Activated naive CD8-positive, alpha-beta T cell treated with anti-CD3 and anti-CD28 coated beads for 36 hours (primary cell): Measurements from ENCODE around the gene SKIDA1. TPM values are rescaled to one million over a fixed set of nuclear protein-coding genes. Genes with fewer than 3 reads are reported as not detected.

ENCODE experiments used
- DNase-seq: peaks from one replicate; pipeline ENCODE4 v3.0.0; 2021
- H3K27ac Mint-ChIP-seq: one replicate; pipeline ENCODE4 v1.8.0; 2022; ENCODE audit warnings: mild to moderate bottlenecking, moderate library complexity, mixed read lengths
- H3K27me3 Mint-ChIP-seq: one replicate; pipeline ENCODE4 v1.8.0; 2022; ENCODE audit warnings: mild to moderate bottlenecking, mixed read lengths
- H3K36me3 Mint-ChIP-seq: one replicate; pipeline ENCODE4 v1.8.0; 2021; ENCODE audit warnings: mild to moderate bottlenecking, mixed read lengths
- H3K4me1 Mint-ChIP-seq: one replicate; pipeline ENCODE4 v1.8.0; 2021; ENCODE audit warnings: mixed read lengths
- H3K4me3 Mint-ChIP-seq: one replicate; pipeline ENCODE4 v1.8.0; 2022; ENCODE audit warnings: mild to moderate bottlenecking, moderate library complexity, mixed read lengths
- H3K9me3 Mint-ChIP-seq: one replicate; pipeline ENCODE4 v1.8.0; 2022; ENCODE audit warnings: mixed read lengths
- total RNA-seq, 2 experiments: library from RNA; stranded (reverse); gene quantifications; one replicate each; pipeline ENCODE4 v1.2.3, GENCODE V29; 2021

Gene SKIDA1
- total RNA-seq, 2 experiments from 2014 or later: 0.54 TPM; not detected in 1

DNA sequence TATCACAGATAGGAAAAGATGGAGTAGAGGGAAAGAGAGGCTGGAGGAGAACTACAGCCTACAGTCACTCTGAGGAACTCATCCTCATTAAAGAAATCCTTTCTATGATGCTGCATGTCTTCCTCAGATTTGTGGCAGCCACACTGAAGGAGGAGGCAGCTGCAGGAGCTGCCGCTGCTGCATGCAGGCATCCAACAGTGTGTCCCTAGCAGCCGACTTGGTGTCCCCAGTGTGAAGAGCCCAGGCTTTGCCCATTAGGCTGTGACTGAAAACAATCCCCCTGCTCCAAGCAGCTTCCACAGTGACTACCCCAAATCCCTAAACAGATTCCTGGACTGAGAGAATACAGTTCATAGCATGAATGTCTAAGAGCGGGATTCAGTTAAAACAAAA lies 23.1 kb downstream of the SKIDA1 start:
- Mint-ChIP-seq H3K4me1 (peaks cover 5% of the 10 kb centered on the region), H3K27ac (no peak overlapping the region), H3K9me3 (peaks cover 2% of the 10 kb centered on the region), H3K4me3 (no peak overlapping the region), H3K36me3 (no peaks in the 10 kb centered on the region), H3K27me3 (peaks cover 86% of the 10 kb centered on the region)
- DNase-seq: no peak

DNA sequence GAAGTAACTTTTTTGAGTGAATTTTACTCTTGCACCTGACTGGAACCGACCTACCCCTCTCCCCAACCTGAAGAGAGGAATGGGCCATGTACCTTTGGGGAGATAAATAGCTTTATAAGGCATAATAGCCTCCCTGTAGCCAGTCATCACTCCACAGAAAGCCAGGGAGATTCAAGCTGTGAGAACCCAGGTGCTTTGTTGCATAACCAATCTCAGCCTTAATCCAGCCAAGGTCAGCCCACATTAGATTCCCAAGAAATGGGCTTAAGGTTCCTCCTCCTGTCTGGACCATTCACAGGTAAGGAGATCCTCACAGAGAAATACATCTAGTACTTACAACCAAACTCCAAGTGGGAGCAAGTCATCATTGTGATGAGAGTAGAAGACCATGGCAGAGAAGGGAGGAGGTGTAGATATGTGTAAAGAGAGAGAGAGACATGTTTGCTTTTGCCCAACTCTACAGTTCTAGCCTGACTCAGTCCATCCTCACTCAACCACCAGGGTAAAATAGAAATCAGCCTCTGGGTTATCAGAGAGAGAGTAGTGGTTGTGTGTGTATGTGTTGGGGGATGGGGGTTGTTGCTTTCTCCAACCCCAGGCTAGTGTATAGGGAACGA lies 23.6 kb downstream of the SKIDA1 start:
- Mint-ChIP-seq H3K9me3 (peaks cover 2% of the 10 kb centered on the region), H3K36me3 (no peaks in the 10 kb centered on the region), H3K27ac (no peak overlapping the region), H3K27me3 (peaks cover 83% of the 10 kb centered on the region), H3K4me3 (no peak overlapping the region), H3K4me1 (peaks cover 5% of the 10 kb centered on the region)
- no peak for DNase-seq

DNA sequence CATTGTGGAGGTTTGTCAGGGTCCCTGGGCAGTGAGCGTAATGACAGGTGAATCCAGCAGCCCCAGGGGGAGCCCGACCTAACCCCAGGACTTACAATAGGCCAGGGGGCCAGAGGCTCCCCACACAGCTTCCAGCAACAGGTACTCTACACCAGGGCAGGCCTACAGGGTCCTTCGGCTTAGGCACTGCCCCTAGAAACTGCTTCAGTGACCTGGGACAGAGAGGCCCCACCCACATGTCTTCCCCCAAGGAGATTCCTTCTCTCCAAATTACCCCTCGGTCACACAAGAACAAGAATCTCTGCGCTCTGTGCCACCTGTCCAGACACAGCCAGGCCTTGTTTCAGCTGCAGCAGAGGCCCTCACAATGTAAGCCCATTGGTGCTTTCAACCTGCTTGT lies 24.4 kb downstream of the SKIDA1 start:
- Mint-ChIP-seq H3K36me3 (no peaks in the 10 kb centered on the region), H3K27me3 (peaks cover 79% of the 10 kb centered on the region), H3K4me3 (no peak overlapping the region), H3K9me3 (peaks cover 2% of the 10 kb centered on the region), H3K4me1 (peaks cover 5% of the 10 kb centered on the region), H3K27ac (no peak overlapping the region)
- no peak for DNase-seq

DNA sequence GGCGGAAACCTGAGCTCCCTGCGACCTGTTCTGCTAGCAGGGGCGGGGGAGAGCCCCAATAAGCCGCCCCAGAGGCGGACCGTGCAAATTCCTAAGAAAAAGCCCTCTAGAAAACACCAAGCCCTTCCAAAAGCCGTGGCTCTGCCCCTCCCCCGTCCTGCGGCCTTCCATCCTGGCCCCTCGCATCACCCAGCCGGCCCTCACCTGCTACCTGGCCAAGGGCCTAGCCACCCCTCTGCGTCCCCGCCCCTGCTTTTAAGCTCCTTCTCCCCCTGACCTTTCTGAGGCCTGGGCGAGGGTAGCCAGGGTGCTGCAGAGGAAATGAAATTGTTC lies 24.9 kb downstream of the SKIDA1 start:
- Mint-ChIP-seq H3K27me3 (peaks cover 76% of the 10 kb centered on the region), H3K9me3 (peaks cover 2% of the 10 kb centered on the region), H3K4me3 (no peak overlapping the region), H3K27ac (no peak overlapping the region), H3K4me1 (peaks cover 5% of the 10 kb centered on the region), H3K36me3 (no peaks in the 10 kb centered on the region)
- no peak for DNase-seq

DNA sequence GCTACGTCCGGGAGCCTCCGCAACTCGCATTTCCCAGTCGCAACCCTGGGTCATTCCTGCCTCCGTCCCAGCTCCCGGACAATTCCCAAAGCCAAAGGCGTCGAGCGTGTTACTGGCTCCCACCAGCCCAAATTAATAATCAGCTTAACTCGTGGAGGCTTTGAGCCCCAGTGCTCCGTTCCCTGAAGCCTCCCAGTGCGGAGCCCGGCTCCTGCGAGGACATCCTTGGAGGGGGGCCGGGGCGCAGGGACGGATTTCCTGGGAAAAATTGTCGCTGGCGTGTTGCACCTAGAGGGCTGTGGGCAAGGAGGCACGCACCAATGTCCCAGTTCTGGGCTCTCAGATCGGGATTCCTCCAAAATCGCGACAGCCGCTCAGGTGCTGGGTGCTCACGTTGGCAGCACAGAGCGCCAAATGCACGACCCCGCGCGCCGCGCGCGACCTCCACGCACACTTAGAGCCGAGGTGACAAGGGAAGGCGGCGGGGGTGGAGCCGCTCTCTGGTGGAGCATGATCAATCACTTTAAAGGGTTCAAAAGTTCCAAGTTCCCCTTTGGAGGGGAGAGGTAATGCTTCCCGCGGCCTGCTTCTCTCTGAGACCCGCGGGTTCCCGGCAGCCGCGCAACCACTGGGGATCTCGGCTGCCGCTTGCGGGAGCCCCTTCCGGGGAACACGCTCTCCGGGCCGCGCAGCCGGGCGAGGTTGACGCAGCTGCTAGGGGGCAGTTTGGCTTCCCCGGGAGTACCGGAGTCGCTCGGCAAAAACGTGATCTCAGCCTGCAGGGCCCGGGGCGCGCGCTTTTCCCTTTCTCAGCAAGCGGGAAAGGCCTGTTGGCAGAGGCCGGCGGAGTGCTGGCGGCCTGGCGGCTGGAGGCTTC lies 25.5 kb downstream of the SKIDA1 start:
- peak; percentile 29 for DNase-seq
- Mint-ChIP-seq H3K27ac (no peak overlapping the region), H3K36me3 (no peaks in the 10 kb centered on the region), H3K27me3 (peaks cover 82% of the 10 kb centered on the region), H3K4me1 (peaks cover 11% of the 10 kb centered on the region), H3K4me3 (no peak overlapping the region), H3K9me3 (peaks cover 2% of the 10 kb centered on the region)

DNA sequence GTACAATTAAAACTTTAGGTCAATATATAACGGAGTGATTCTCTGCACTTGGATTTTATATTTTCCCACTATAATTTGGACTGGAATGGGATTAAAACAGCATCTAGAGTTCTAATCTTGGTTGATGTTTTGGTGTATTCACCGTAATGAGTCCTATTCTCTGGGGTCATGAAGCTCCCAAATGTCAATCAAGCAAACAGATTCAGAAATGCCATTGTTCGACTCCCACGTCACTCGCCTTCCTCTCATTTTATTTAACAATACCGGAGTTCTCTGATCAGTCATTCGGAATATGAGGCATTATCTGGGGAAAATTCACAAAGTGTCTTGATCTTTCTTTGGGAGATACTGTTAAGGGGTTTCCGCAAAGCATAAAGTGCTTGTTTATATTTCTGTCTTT lies 26.5 kb downstream of the SKIDA1 start:
- Mint-ChIP-seq H3K4me3 (no peak overlapping the region), H3K27me3 (peaks cover 82% of the 10 kb centered on the region), H3K9me3 (peaks cover 2% of the 10 kb centered on the region), H3K27ac (no peak overlapping the region), H3K4me1 (peaks cover 14% of the 10 kb centered on the region), H3K36me3 (no peaks in the 10 kb centered on the region)
- no peak for DNase-seq

DNA sequence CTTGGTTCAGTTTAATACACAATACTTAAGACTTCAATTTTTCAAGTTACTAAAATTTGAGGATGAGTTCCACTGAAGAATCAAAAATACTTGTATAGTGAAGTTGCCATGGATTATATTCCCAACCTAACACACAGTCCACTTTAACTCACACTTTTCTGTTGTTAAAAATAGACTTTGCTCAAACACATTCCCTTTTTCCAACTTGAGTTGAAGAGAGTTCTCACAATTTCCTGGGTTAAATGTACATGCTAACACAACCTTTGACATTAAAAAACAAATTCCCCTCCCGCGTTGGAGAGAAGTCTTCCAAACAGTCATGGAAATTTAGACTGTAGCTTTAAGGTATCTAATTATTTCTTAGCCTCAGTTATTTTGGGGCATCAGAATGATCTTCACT lies 27.1 kb downstream of the SKIDA1 start:
- Mint-ChIP-seq H3K27me3 (peaks cover 82% of the 10 kb centered on the region), H3K36me3 (no peaks in the 10 kb centered on the region), H3K4me3 (peak overlapping the region; percentile 2), H3K27ac (no peak overlapping the region), H3K9me3 (peaks cover 2% of the 10 kb centered on the region), H3K4me1 (peaks cover 15% of the 10 kb centered on the region)
- DNase-seq: no peak

DNA sequence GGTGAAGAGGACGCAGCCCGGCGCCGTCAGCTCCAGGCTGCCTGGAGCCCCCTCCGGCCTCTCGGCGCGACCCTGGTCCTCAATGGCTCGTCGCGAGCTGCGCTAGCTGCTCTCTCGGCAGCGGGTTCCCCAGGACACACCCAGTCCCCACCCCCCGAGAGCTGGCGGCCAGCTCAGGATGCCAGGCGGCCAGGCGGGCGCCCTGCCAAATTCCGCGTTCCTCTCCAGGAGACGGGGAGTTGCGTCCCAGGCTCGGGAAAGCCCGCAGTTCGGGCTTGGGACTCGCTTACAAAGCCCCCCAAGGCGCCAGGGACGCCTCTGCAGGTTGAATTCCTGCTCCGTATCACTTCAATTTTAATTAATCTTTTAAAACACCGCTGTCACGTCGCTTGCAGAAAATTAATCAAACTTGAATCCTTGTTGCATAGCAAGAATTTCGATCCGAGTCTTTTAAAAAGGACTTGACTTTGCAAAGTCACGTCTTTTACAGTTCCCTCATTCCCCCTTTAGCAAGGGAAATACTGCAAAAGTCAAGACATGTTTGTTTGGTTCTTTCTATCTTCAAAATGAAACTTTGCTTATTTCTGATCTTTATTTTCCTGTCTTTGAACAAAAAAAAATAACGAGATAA lies 28.2 kb downstream of the SKIDA1 start:
- H3K27ac Mint-ChIP-seq: no peak overlapping the region
- peaks cover 15% of the 10 kb centered on the region for H3K4me1 Mint-ChIP-seq
- peak overlapping the region; percentile 60 for H3K4me3 Mint-ChIP-seq
- H3K27me3 Mint-ChIP-seq: peaks cover 82% of the 10 kb centered on the region
- peak; percentile 43 for DNase-seq
- H3K36me3 Mint-ChIP-seq: no peaks in the 10 kb centered on the region
- H3K9me3 Mint-ChIP-seq: peaks cover 2% of the 10 kb centered on the region

DNA sequence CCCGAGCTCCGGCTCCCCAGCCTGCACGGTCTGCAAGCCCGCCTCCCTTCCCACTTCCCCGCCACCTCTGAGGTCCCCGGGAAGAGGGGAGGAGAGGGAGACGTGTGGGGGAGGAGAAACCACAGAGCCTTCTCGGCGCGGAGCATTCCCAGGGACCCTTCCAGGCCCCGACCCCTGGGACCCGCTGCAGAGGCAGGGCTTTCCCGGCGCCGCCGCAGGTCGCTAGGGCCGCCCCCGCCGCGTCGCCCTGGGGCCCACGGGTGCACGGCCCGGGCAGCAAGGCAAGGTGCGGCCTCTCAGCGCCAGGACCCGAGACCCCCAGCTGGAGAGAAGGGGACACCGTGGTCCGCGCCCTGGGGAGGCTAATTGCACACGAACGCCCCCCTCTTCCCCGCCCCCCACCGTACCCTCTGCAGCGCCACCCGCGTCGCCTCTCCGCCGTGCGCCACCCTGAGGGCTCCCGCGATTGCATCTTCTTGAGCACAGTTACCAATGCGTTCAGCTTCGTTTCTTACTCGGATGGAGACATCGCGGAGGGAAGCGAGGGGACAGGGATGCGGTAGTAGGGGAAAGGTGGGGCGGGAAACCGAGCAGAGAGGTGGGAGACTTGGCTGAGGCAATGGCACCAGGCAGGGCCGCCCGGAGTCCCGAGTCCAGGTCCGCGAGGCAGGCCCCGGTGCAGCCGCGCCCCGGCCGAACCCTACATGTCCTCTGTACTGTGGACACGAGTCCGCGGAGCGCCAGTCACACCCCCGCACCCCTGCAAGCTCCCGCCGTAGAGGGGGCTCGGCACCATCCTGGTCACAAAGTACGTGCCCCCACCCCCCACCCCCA lies 28.9 kb downstream of the SKIDA1 start:
- no peak overlapping the region for H3K27ac Mint-ChIP-seq
- H3K36me3 Mint-ChIP-seq: no peaks in the 10 kb centered on the region
- peak; percentile 54 for DNase-seq
- peak overlapping the region; percentile 71 for H3K4me3 Mint-ChIP-seq
- H3K4me1 Mint-ChIP-seq: peaks cover 15% of the 10 kb centered on the region
- H3K27me3 Mint-ChIP-seq: peaks cover 79% of the 10 kb centered on the region
- peaks cover 2% of the 10 kb centered on the region for H3K9me3 Mint-ChIP-seq

DNA sequence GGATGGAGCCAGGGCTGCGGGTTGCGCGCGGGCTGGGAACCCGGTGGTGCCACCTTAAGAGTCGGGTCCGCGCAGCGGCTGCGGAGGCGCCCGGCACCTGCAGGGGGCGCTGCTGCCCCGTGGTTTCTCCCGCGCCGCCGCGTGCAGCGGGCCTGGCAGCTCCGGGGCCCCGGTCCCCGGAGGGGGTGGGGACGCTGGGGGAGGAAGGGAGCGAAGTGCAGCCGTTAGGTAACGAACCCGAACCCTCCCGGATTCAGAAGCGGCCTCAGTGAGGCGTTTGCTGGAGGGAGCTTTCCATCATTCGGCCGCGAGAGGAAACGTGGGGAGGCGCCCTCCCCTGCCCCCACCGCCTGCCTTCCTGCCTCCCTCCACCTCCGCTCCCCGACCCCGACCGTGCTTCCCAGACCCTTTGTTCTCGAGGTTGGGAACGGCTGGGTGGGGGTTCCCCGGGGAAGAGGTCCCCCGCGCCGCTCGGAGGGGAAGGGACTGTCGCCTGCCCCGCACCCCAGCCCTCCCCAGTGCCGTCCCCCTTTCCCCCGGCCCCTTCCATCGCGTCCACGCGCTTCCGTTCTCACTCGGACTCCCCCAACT lies 29.6 kb downstream of the SKIDA1 start:
- Mint-ChIP-seq H3K4me1 (peaks cover 15% of the 10 kb centered on the region), H3K27me3 (peaks cover 78% of the 10 kb centered on the region), H3K4me3 (peak overlapping the region; percentile 80), H3K36me3 (no peaks in the 10 kb centered on the region), H3K9me3 (peaks cover 2% of the 10 kb centered on the region), H3K27ac (no peak overlapping the region)
- peak; percentile 90 for DNase-seq

DNA sequence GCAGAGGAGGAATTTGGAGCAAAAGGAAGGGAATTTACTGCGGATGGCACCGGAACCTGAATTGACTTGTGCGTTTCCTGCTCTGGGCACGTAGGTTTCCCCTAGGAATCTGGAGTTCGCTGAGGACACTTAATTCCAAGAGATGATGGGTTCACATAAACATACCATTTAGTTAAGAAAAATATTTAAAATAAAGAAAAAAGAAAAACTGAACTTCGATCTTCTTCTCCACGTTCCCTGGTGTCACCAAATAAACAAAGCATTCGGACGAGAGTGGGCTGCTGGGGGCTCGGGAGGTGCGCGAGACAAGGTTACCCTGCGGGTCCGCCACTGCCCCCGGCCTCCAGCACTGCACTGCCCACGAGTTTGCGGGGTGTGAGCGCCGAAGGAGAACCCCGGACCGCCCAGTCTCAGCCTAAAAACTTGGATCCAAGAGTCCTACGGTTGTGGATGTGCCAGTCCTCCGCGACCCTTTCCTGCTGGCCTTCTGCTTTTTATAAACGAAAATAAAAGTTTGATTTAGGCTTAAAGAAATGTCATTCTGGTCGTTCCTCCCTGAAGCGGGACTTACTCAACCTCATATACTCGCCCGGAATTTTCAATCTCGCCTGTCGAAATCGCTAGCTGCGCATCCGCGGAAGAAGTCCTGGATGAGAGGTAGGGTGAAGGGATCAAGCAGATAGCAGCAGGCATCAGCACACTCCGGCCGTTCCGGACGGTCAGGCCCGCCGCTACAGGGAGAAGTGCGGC lies 30.3 kb downstream of the SKIDA1 start:
- peak overlapping the region; percentile 80 for H3K4me3 Mint-ChIP-seq
- H3K36me3 Mint-ChIP-seq: no peaks in the 10 kb centered on the region
- peaks cover 75% of the 10 kb centered on the region for H3K27me3 Mint-ChIP-seq
- peaks cover 2% of the 10 kb centered on the region for H3K9me3 Mint-ChIP-seq
- no peak overlapping the region for H3K27ac Mint-ChIP-seq
- H3K4me1 Mint-ChIP-seq: peaks cover 15% of the 10 kb centered on the region
- DNase-seq: no peak

DNA sequence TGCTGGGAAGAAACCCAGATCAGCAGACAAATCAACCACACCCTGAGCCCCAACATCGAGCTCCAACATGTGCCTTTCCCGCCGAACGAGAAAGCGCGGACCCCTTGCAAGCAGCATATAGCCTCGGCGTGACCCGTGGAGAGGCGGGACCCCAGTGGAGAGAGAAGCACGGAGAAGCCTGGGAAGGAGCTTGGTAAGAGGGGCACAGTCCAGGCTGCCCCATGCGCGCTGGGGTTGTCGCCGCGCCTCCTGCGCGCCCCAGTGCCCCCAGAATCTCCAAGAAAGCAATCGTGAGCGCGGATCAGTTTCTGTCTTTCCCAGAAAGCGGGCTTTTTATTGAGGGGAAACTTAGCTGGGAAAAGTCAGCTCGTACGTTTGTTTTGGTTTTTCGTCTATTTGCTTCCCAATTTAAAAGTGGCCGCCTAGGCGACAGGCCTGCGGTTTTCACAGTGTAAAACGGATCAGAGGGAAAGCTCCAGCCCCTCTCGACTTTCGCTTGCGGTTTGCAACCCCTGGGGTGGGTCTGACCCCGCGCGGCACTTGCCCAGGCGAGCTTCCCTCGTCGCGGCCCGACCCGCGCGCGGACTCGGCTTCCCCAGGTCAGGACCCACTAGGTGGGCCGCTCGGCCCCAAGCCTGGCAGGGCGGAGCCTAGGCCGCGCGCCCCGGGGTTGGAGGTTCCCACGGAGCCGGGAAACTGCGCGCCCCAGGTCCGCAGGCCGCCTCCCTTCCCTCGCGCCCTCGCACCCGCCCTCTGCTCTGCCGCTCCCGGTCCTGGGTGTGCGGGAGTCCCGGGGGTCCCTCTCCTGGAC lies 31.1 kb downstream of the SKIDA1 start:
- peaks cover 73% of the 10 kb centered on the region for H3K27me3 Mint-ChIP-seq
- peak; percentile 42 for DNase-seq
- H3K36me3 Mint-ChIP-seq: no peaks in the 10 kb centered on the region
- peaks cover 15% of the 10 kb centered on the region for H3K4me1 Mint-ChIP-seq
- no peak overlapping the region for H3K27ac Mint-ChIP-seq
- H3K4me3 Mint-ChIP-seq: peak overlapping the region; percentile 80
- H3K9me3 Mint-ChIP-seq: peaks cover 2% of the 10 kb centered on the region

DNA sequence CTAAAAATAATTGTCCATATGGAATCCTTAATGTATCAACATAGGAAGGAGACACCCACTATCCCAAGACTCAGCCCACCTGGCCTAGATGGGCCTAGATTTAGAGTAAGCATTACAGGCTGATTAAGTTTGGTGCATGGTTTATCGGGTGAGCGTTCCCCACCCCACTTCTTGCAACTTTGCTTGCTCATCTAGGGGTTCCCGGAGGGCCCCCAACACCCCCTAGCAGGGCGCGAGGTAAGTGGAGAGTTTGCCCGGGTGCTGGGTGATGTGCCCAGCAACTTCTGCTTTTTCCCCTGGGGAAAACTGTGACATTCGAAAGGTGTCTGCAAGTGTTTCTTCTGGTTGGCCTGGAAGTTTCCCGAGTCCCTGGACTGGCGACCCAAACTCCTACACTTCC lies 31.7 kb downstream of the SKIDA1 start:
- H3K4me1 Mint-ChIP-seq: peaks cover 15% of the 10 kb centered on the region
- no peak for DNase-seq
- peaks cover 71% of the 10 kb centered on the region for H3K27me3 Mint-ChIP-seq
- no peaks in the 10 kb centered on the region for H3K36me3 Mint-ChIP-seq
- no peaks in the 10 kb centered on the region for H3K9me3 Mint-ChIP-seq
- no peak overlapping the region for H3K27ac Mint-ChIP-seq
- peak overlapping the region; percentile 73 for H3K4me3 Mint-ChIP-seq
